GM12872 (cell line): ENCODE data around the gene NECAB3.

Experiments used
- CTCF ChIP-seq: IDR thresholded peaks from 3 replicates; pipeline ENCODE4 v1.5.1; 2011; ENCODE audit warnings: low read depth, mild to moderate bottlenecking, low read length, moderate library complexity; ENCODE audit not compliant: insufficient read depth

The NECAB3 gene

GRCh38 chr20:33702861-33703260, 28.6 kb upstream of the NECAB3 start:
- TF ChIP-seq CTCF: no peak

- no peak for TF ChIP-seq CTCF
Observed at GRCh38 chr20:33701629-33702450, 27.6 kb upstream of the NECAB3 start.

- no peak for TF ChIP-seq CTCF
Observed at GRCh38 chr20:33697129-33697528, 22.9 kb upstream of the NECAB3 start.

- no peak for TF ChIP-seq CTCF
Observed at GRCh38 chr20:33696448-33696847, 22.2 kb upstream of the NECAB3 start.

GRCh38 chr20:33694639-33695012, 20.4 kb upstream of the NECAB3 start:
- TF ChIP-seq CTCF: no peak

GRCh38 chr20:33693741-33694638, 19.8 kb upstream of the NECAB3 start:
- TF ChIP-seq CTCF: no peak

GRCh38 chr20:33693289-33693688, 19.1 kb upstream of the NECAB3 start:
- no peak for TF ChIP-seq CTCF
